GM12878 (cell line): ENCODE results near the gene KMT2E.

ENCODE experiments used
- CEBPB ChIP-seq, 2 experiments: fragments of 150-350 bp in 1 of 2; IDR thresholded peaks; 2 replicates each; pipeline ENCODE4 v1.6.1; 2012 to 2014; ENCODE audit warnings: low read depth in 2 of 2, low read length in 2 of 2, borderline replicate concordance in 1 of 2, inconsistent platforms in 1 of 2
- CHD2 ChIP-seq: IDR thresholded peaks from 2 replicates; pipeline ENCODE4 v1.6.1; 2011; ENCODE audit warnings: low read depth, low read length, improper control_type of control experiment, borderline replicate concordance
- EZH2 ChIP-seq: IDR thresholded peaks from 2 replicates; pipeline ENCODE4 v1.6.1; 2012; ENCODE audit warnings: low read depth, mild to moderate bottlenecking, control low read depth, inconsistent platforms, low read length, borderline replicate concordance; ENCODE audit not compliant: control insufficient read depth
- FOS ChIP-seq: IDR thresholded peaks from 3 replicates; pipeline ENCODE4 v1.6.1; 2011; ENCODE audit warnings: borderline replicate concordance; ENCODE audit not compliant: insufficient read length; ENCODE audit errors: extremely low read depth
- GABPA ChIP-seq: IDR thresholded peaks from 2 replicates; pipeline ENCODE4 v1.6.1; 2014; ENCODE audit warnings: antibody characterized with exemption, low read depth, mild to moderate bottlenecking, inconsistent platforms
- JUNB ChIP-seq: IDR thresholded peaks from 2 replicates; pipeline ENCODE4 v1.6.1; 2016; ENCODE audit warnings: antibody characterized with exemption, mild to moderate bottlenecking
- PAX8 ChIP-seq: fragments of 450-650 bp; IDR thresholded peaks from 2 replicates; pipeline ENCODE4 v1.6.1; 2017; ENCODE audit warnings: mild to moderate bottlenecking, moderate library complexity
- POLR2A ChIP-seq: IDR thresholded peaks from 2 replicates; pipeline ENCODE4 v1.6.1; 2011; ENCODE audit warnings: low read depth, mild to moderate bottlenecking, low read length
- SMAD5 ChIP-seq: IDR thresholded peaks from 2 replicates; pipeline ENCODE4 v1.6.1; 2016; ENCODE audit warnings: antibody characterized with exemption, low read depth
- ZNF274 ChIP-seq: IDR thresholded peaks from one replicate; pipeline ENCODE4 v1.8.0; 2011; ENCODE audit not compliant: insufficient read length, insufficient read depth
- TF ChIP-seq, protein P1 (sequence below), 3 experiments: IDR thresholded peaks in 2 of 3; conservative IDR thresholded peaks in 1 of 3; 2 replicates each; pipeline ENCODE4 v1.5.1; 2011; ENCODE audit warnings: low read depth in 3 of 3, low read length in 3 of 3, mild to moderate bottlenecking in 3 of 3, control low read depth in 2 of 3, moderate library complexity in 2 of 3, inconsistent platforms in 1 of 3, mixed read lengths in 1 of 3; ENCODE audit not compliant: control insufficient read depth in 2 of 3, insufficient read depth in 1 of 3; ENCODE audit errors: extremely low read depth in 1 of 3
- TF ChIP-seq, protein P2 (sequence below): IDR thresholded peaks from 2 replicates; pipeline ENCODE4 v1.6.1; 2012; ENCODE audit warnings: mild to moderate bottlenecking, low read depth, low read length

DNA sequence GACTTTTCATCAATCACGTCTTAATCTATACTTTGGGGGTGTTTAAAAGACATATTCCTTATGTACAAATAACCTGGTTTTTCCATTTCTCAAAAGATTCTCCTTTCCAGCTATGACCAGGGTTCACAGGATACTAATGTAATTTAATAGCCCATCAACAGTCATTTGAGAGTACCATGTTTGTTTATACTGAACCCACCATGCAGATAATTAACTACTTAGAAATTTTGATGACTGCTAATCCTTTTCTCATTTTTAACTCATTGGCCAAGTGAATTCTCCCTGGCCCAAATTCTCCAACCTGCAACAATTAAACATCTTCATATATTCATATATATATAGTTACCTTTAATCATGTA, 28.8 kb upstream of the KMT2E start:
- TF ChIP-seq PAX8 (no peak), SMAD5 (no peak), EZH2 (no peak), JUNB (no peak), CHD2 (no peak), CEBPB (IDR thresholded peaks at IDR 0.05; ENCODE audit: borderline replicate concordance in 1 of 2, low read depth in 2 of 2, low read length in 2 of 2) (no peak), POLR2A (no peak), ZNF274 (no peak), GABPA (no peak), FOS (no peak)
- TF ChIP-seq, protein P1, sequence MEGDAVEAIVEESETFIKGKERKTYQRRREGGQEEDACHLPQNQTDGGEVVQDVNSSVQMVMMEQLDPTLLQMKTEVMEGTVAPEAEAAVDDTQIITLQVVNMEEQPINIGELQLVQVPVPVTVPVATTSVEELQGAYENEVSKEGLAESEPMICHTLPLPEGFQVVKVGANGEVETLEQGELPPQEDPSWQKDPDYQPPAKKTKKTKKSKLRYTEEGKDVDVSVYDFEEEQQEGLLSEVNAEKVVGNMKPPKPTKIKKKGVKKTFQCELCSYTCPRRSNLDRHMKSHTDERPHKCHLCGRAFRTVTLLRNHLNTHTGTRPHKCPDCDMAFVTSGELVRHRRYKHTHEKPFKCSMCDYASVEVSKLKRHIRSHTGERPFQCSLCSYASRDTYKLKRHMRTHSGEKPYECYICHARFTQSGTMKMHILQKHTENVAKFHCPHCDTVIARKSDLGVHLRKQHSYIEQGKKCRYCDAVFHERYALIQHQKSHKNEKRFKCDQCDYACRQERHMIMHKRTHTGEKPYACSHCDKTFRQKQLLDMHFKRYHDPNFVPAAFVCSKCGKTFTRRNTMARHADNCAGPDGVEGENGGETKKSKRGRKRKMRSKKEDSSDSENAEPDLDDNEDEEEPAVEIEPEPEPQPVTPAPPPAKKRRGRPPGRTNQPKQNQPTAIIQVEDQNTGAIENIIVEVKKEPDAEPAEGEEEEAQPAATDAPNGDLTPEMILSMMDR (IDR thresholded peaks at IDR 0.05 in 2 of 3, conservative IDR thresholded peaks at IDR 0.05 in 1 of 3; ENCODE audit: control insufficient read depth in 2 of 3, extremely low read depth in 1 of 3, insufficient read depth in 1 of 3, low read depth in 3 of 3, low read length in 3 of 3) = no peak
- TF ChIP-seq, protein P2, sequence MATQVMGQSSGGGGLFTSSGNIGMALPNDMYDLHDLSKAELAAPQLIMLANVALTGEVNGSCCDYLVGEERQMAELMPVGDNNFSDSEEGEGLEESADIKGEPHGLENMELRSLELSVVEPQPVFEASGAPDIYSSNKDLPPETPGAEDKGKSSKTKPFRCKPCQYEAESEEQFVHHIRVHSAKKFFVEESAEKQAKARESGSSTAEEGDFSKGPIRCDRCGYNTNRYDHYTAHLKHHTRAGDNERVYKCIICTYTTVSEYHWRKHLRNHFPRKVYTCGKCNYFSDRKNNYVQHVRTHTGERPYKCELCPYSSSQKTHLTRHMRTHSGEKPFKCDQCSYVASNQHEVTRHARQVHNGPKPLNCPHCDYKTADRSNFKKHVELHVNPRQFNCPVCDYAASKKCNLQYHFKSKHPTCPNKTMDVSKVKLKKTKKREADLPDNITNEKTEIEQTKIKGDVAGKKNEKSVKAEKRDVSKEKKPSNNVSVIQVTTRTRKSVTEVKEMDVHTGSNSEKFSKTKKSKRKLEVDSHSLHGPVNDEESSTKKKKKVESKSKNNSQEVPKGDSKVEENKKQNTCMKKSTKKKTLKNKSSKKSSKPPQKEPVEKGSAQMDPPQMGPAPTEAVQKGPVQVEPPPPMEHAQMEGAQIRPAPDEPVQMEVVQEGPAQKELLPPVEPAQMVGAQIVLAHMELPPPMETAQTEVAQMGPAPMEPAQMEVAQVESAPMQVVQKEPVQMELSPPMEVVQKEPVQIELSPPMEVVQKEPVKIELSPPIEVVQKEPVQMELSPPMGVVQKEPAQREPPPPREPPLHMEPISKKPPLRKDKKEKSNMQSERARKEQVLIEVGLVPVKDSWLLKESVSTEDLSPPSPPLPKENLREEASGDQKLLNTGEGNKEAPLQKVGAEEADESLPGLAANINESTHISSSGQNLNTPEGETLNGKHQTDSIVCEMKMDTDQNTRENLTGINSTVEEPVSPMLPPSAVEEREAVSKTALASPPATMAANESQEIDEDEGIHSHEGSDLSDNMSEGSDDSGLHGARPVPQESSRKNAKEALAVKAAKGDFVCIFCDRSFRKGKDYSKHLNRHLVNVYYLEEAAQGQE = no peak
